ENCODE results near the gene SMPD2. TPM values are rescaled to one million over a fixed set of nuclear protein-coding genes. Genes with fewer than 3 reads are reported as not detected.

The SMPD2 gene, protein sequence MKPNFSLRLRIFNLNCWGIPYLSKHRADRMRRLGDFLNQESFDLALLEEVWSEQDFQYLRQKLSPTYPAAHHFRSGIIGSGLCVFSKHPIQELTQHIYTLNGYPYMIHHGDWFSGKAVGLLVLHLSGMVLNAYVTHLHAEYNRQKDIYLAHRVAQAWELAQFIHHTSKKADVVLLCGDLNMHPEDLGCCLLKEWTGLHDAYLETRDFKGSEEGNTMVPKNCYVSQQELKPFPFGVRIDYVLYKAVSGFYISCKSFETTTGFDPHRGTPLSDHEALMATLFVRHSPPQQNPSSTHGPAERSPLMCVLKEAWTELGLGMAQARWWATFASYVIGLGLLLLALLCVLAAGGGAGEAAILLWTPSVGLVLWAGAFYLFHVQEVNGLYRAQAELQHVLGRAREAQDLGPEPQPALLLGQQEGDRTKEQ
- total RNA-seq: 10 to 100 TPM in 2 of 3 donors, 1 to 10 TPM in 1; 8.5 to 26.2 (median 12.1) TPM

- H3K4me3 ChIP-seq: peak within 1 kb of the TSS; percentile 71 to 87 (median 86)
- H3K9me3 ChIP-seq: no peaks in the 10 kb centered on the region
- intact Hi-C loops (cut with DNase I; ENCODE audit: low total_unique reads): no loop called here
- peaks cover 5 to 7% of the 10 kb centered on the region in 2 donors for H3K4me1 ChIP-seq
- H3K27ac ChIP-seq: peak within 1 kb of the TSS; percentile 91 to 92
- no peaks in the 10 kb centered on the region for H3K36me3 ChIP-seq
- DNase-seq (ENCODE audit: low spot score in 2 of 2): peak; percentile 76
- TF ChIP-seq CTCF (IDR thresholded peaks at IDR 0.05): no peak
- peak; percentile 7 to 39 (median 36) for TF ChIP-seq POLR2AphosphoS5 (IDR thresholded peaks at IDR 0.05)
- TF ChIP-seq POLR2A (IDR thresholded peaks at IDR 0.05): no peak
- no peaks in the 10 kb centered on the region for H3K27me3 ChIP-seq
These were observed at the start of gene SMPD2, which contains the start of gene PPIL6 for GRCh38 chr6:109440331-109441068. Gene SMPD2, plus strand, starts transcription at chr6:109440724. Its CDS starts 398 bp downstream, at chr6:109441122. Gene PPIL6, minus strand, starts transcription at chr6:109440628. Its CDS starts 38 bp downstream, at chr6:109440590.

DNA sequence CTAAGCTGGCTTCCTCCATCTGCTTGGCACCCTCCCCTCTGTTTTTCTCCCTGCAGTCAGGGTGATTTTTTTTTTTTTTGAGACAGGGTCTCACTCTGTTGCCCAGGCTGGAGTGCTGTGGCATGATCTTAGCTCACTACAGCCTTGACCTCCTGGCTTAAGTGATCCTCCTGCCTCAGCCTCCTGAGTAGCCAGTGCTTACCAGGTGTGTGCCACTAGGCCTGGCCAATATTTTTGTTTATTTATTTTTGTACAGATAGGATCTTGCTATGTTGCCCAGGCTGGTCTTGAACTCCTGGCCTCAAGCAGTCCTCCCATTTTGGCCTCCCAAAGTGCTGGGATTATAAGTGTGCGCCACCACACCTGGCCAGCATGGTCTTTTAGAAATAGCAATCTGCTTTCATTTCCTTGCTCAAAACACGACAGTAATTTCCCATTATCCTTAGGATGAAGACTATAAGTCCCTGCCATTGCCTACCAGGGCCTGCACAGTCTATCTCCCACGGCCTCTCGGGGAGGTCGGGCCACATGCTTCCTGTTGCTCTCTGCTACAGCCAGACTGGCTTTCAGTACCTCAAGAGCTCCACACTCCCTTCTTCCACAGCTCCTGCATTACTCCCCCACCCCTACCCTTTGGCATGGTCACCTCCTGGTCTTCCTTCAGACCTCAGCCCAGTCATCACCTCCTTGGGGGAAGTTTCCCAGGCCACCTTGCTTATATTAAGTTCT, 47.2 kb upstream of the SMPD2 start:
- no peak for DNase-seq (ENCODE audit: low spot score in 2 of 2)
- H3K27ac ChIP-seq: no peak overlapping the region
- H3K9me3 ChIP-seq: no peaks in the 10 kb centered on the region
- no peaks in the 10 kb centered on the region for H3K36me3 ChIP-seq
- no peaks in the 10 kb centered on the region for H3K27me3 ChIP-seq
- no peak overlapping the region for H3K4me3 ChIP-seq
- no peak for TF ChIP-seq POLR2AphosphoS5 (IDR thresholded peaks at IDR 0.05)
- no peak for TF ChIP-seq CTCF (IDR thresholded peaks at IDR 0.05)
- TF ChIP-seq POLR2A (IDR thresholded peaks at IDR 0.05): no peak
- intact Hi-C loops (cut with DNase I; ENCODE audit: low total_unique reads): no loop called here
- H3K4me1 ChIP-seq: no peaks in the 10 kb centered on the region

GRCh38 chr6:109393886-109394281, 46.6 kb upstream of the SMPD2 start:
- Histone ChIP-seq H3K27ac (no peak overlapping the region), H3K4me3 (no peak overlapping the region), H3K9me3 (no peaks in the 10 kb centered on the region), H3K4me1 (no peaks in the 10 kb centered on the region), H3K27me3 (no peaks in the 10 kb centered on the region), H3K36me3 (no peaks in the 10 kb centered on the region)
- no peak for DNase-seq (ENCODE audit: low spot score in 2 of 2)
- TF ChIP-seq CTCF (IDR thresholded peaks at IDR 0.05): no peak
- TF ChIP-seq POLR2A (IDR thresholded peaks at IDR 0.05): no peak
- no peak for TF ChIP-seq POLR2AphosphoS5 (IDR thresholded peaks at IDR 0.05)
- intact Hi-C loops (cut with DNase I; ENCODE audit: low total_unique reads): no loop called here

GRCh38 chr6:109396046-109396718, 44.3 kb upstream of the SMPD2 start:
- no peak overlapping the region for H3K4me3 ChIP-seq
- no peaks in the 10 kb centered on the region for H3K36me3 ChIP-seq
- H3K4me1 ChIP-seq: no peaks in the 10 kb centered on the region
- DNase-seq (ENCODE audit: low spot score in 2 of 2): no peak
- intact Hi-C loops (cut with DNase I; ENCODE audit: low total_unique reads): no loop called here
- TF ChIP-seq CTCF (IDR thresholded peaks at IDR 0.05) (no peak), POLR2AphosphoS5 (IDR thresholded peaks at IDR 0.05) (no peak), POLR2A (IDR thresholded peaks at IDR 0.05) (no peak)
- no peaks in the 10 kb centered on the region for H3K27me3 ChIP-seq
- H3K9me3 ChIP-seq: no peaks in the 10 kb centered on the region
- H3K27ac ChIP-seq: no peak overlapping the region
